ENCODE results near the gene KRT6B.

GRCh38 chr12:52415870-52416750 lies 35.8 kb downstream of the KRT6B start:
- no peak for TF ChIP-seq CTCF (optimal IDR thresholded peaks at IDR 0.05 in 1 of 3, IDR thresholded peaks at IDR 0.05 in 1 of 3, conservative IDR thresholded peaks at IDR 0.05 in 1 of 3; ENCODE audit: extremely low read depth in 1 of 3, insufficient read depth in 2 of 3, low read length in 3 of 3)
- no peak for TF ChIP-seq EZH2 (IDR thresholded peaks at IDR 0.05; ENCODE audit: low read length)

Measured in keratinocyte (primary cell).